K562 (cell line): ENCODE measurements around the gene CASD1. TPM values are rescaled to one million over a fixed set of nuclear protein-coding genes. Genes with fewer than 3 reads are reported as not detected.

Source experiments
- ATAC-seq: fragments of 200-7000 bp; cut with Tn5 transposase; 3 replicates; pipeline ENCODE4 v1.9.1; 2020; ENCODE audit warnings: moderate library complexity
- BruUV-seq: library from RNA; stranded (reverse); fragments of 400-500 nt; replicated peaks from 2 replicates; lab custom pipeline; 2021; lab: Mats Ljungman, UMichigan
- CTCF ChIA-PET: fragments of 300-600 bp; formaldehyde crosslinking; extraction: SDS; loops from one replicate; lab custom pipeline; 2021; ENCODE audit warnings: low intra/inter-chr PET ratio; lab: Yijun Ruan, JAX
- POLR2A ChIA-PET: fragments of 300-600, 350-650 bp; sonication (Branson Sonifier 250); formaldehyde crosslinking; extraction: SDS; loops from one replicate; lab custom pipeline; 2021; ENCODE audit warnings: antibody characterized with exemption, inconsistent platforms; lab: Yijun Ruan, JAX
- DNase-seq, 4 experiments: peaks; one replicate each; pipeline versions ENCODE4 v3.0.0 to v3.0.0-alpha.2; 2011 to 2018; ENCODE audit warnings: low spot score in 3 of 4, mixed read lengths in 3 of 4; ENCODE audit errors: extremely low read depth in 1 of 4
- FAIRE-seq: peaks from 2 replicates; lab custom pipeline; 2011; peaks lifted over from hg19 to GRCh38; lab: Jason Lieb, UNC
- H2AFZ ChIP-seq: 2 replicates; pipeline ENCODE4 v1.6.0; 2011; ENCODE audit warnings: low read depth, low read length, control low read depth, inconsistent platforms
- H3K27ac ChIP-seq: fragments of 200-600 bp; 3 replicates; pipeline ENCODE4 v1.8.0; 2011; ENCODE audit warnings: low read depth, mild to moderate bottlenecking, control low read depth, inconsistent platforms, low read length, moderate library complexity, mixed read lengths; ENCODE audit errors: extremely low read depth
- H3K27me3 ChIP-seq, 2 experiments: fragments of 300-600 bp in 1 of 2; 2 replicates in 1 of 2; 3 replicates in 1 of 2; pipeline versions ENCODE4 v1.6.0 to v1.8.0; 2011; ENCODE audit warnings: inconsistent platforms in 2 of 2, low read length in 2 of 2, mild to moderate bottlenecking in 1 of 2, mixed read lengths in 1 of 2, moderate library complexity in 1 of 2; ENCODE audit not compliant: control insufficient read depth in 2 of 2, insufficient read depth in 2 of 2
- H3K36me3 ChIP-seq: fragments of 300-600 bp; 3 replicates; pipeline ENCODE4 v1.8.0; 2011; ENCODE audit warnings: mild to moderate bottlenecking, low read length, inconsistent platforms; ENCODE audit not compliant: control insufficient read depth, insufficient read depth
- H3K4me1 ChIP-seq, 2 experiments: fragments of 200-600 bp in 1 of 2; replicated peaks in 1 of 2; 2 replicates in 1 of 2; 3 replicates in 1 of 2; pipeline versions ENCODE4 v1.5.1 to v1.8.0; 2011; ENCODE audit warnings: inconsistent platforms in 2 of 2, low read length in 2 of 2, mild to moderate bottlenecking in 1 of 2, mixed read lengths in 1 of 2, moderate library complexity in 1 of 2; ENCODE audit not compliant: control insufficient read depth in 2 of 2, insufficient read depth in 2 of 2
- H3K4me2 ChIP-seq: 2 replicates; pipeline ENCODE4 v1.6.1; 2011; ENCODE audit warnings: low read length, control low read depth, inconsistent platforms, mixed read lengths; ENCODE audit not compliant: insufficient read depth
- H3K4me3 ChIP-seq: fragments of 200-600 bp; sonication (generic), shearing (Covaris generic); 2 replicates; pipeline ENCODE4 v1.5.1; 2016; ENCODE audit warnings: control low read depth, inconsistent platforms
- H3K79me2 ChIP-seq: fragments of 200-600 bp; 3 replicates; pipeline ENCODE4 v1.8.0; 2011; ENCODE audit warnings: low read length, inconsistent platforms; ENCODE audit not compliant: control insufficient read depth, insufficient read depth
- H3K9ac ChIP-seq, 2 experiments: 2 replicates each; pipeline versions ENCODE4 v1.6.0 to v1.6.1; 2011; ENCODE audit warnings: low read depth in 2 of 2, low read length in 2 of 2, control low read depth in 1 of 2, inconsistent platforms in 1 of 2, mild to moderate bottlenecking in 1 of 2, mixed read lengths in 1 of 2; ENCODE audit not compliant: insufficient read depth in 1 of 2
- H3K9me1 ChIP-seq: one replicate; pipeline ENCODE4 v1.6.0; 2011; ENCODE audit warnings: inconsistent platforms, mild to moderate bottlenecking, low read length, moderate library complexity; ENCODE audit not compliant: control insufficient read depth, insufficient read depth
- H3K9me3 ChIP-seq: replicated peaks from 2 replicates; pipeline ENCODE4 v1.5.1; 2011; ENCODE audit warnings: low read depth, low read length, inconsistent platforms; ENCODE audit not compliant: control insufficient read depth, insufficient read depth
- H4K20me1 ChIP-seq: replicated peaks from 2 replicates; pipeline ENCODE4 v1.6.1; 2011; ENCODE audit warnings: low read length, inconsistent platforms, mixed read lengths; ENCODE audit not compliant: control insufficient read depth, insufficient read depth
- CHD1 ChIP-seq: fragments of 200-600 bp; sonication (generic); IDR thresholded peaks from one replicate; pipeline ENCODE4 v1.6.1; 2012; ENCODE audit warnings: mild to moderate bottlenecking, moderate library complexity, low read length, inconsistent platforms
- HNRNPUL1 ChIP-seq: fragments of 200-400 bp; formaldehyde crosslinking; IDR thresholded peaks from 2 replicates; pipeline ENCODE4 v1.6.1; 2017; ENCODE audit warnings: low read length
- KLF13 ChIP-seq: fragments of 450-650 bp; IDR thresholded peaks from 2 replicates; pipeline ENCODE4 v1.6.1; 2016; ENCODE audit warnings: missing genetic modification characterization, low read depth, mild to moderate bottlenecking, missing compliant biosample characterization, moderate library complexity, borderline replicate concordance
- MAX ChIP-seq: sonication (generic); formaldehyde crosslinking; IDR thresholded peaks from 2 replicates; pipeline ENCODE4 v1.9.0; 2022; ENCODE audit warnings: mild to moderate bottlenecking, missing genetic modification reagents
- MCM2 ChIP-seq: fragments of 450-650 bp; IDR thresholded peaks from 2 replicates; pipeline ENCODE4 v1.6.1; 2017; ENCODE audit warnings: low read depth, mild to moderate bottlenecking
- NCOA6 ChIP-seq: fragments of 450-650 bp; IDR thresholded peaks from 2 replicates; pipeline ENCODE4 v1.6.1; 2017; ENCODE audit warnings: mild to moderate bottlenecking
- RHOXF2B ChIP-seq: fragments of 250-450 bp; sonication (Bioruptor Pico); conservative IDR thresholded peaks from 2 replicates; pipeline ENCODE4 v1.5.1; 2021
- RNF219 ChIP-seq: fragments of 250-450 bp; sonication (Bioruptor Pico); IDR thresholded peaks from 2 replicates; pipeline ENCODE4 v1.5.0; 2022; ENCODE audit warnings: mild to moderate bottlenecking
- in situ Hi-C: fragments of 300-500 bp; cut with MboI; formaldehyde crosslinking; loops from 4 replicates; pipeline ENCODE4 v1.15.0; 2018; ENCODE audit warnings: inconsistent platforms, mixed read lengths
- intact Hi-C: fragments of 100-400 bp; cut with micrococcal nuclease; formaldehyde crosslinking; loops from 2 replicates; pipeline ENCODE4 v1.14.2; 2022
- polyA plus RNA-seq, 8 experiments: library from polyadenylated mRNA; depleted of rRNA in 4 of 8; stranded (reverse) in 5 of 8; unstranded in 3 of 8; fragments of >200 nt; fragmentation: Nextera tagmentation in 2 of 8; fragmentation: Illumina TruSeq in 1 of 8; extraction: Ambion mirVana in 2 of 8; extraction: Trizol in 1 of 8; gene quantifications; 2 replicates each; pipeline versions ENCODE4 v1.2.1 to v1.2.3, GENCODE V29; 2011 to 2014; ENCODE audit warnings: inconsistent platforms in 1 of 8, missing spikeins in 1 of 8
- total RNA-seq, 7 experiments: library from RNA; depleted of rRNA in 6 of 7; stranded (reverse); fragments of >200 nt in 6 of 7; fragmentation: Illumina TruSeq in 2 of 7; extraction: Trizol in 2 of 7; gene quantifications; 2 replicates each; pipeline versions ENCODE4 v1.2.1 to v1.2.3, GENCODE V29; 2011 to 2021; ENCODE audit warnings: low replicate concordance in 1 of 7
- TF ChIP-seq, protein P1 (sequence below): fragments of 200-800 bp; sonication (Bioruptor generic); IDR thresholded peaks from 2 replicates; pipeline ENCODE4 v1.6.1; 2016; ENCODE audit warnings: missing genetic modification characterization, missing compliant biosample characterization

CASD1 gene
- total and polyA plus RNA-seq, 9 of the 15 experiments (the other 6 are each of a cell fraction or from before 2014, with no cell fraction given) = 1.2 to 8.2 (median 4.8) TPM

DNA sequence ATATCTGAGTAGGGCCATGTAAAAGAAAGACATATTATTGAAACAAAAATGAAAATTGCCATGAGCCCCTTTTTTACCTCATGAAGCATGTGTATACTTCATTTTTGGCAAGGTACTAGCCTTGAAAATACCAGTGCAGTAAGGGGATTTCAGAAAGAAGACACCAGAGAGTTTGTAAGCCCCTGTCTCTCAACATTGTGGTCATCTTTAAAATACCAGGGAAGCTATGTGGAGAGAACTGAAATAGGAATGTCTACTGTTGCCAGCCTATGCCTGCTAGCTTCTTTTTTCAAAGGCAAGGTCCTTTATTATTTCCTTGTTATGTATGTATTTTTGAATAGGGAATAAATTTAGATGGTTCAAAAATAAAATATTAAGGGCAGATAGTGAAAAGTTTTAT lies 57.8 kb downstream of the CASD1 start:
- no peak overlapping the region for H3K4me2 ChIP-seq
- DNase-seq (no peak), ATAC-seq (no peak), FAIRE-seq (no peak)
- in situ Hi-C loops (no loop called here), intact Hi-C loops (no loop called here)
- H3K9ac ChIP-seq = no peak overlapping the region
- no TSS peak for BruUV-seq
- H3K9me1 ChIP-seq = no peaks in the 10 kb centered on the region
- H2AFZ ChIP-seq = no peak overlapping the region
- no peak for TF ChIP-seq HNRNPUL1
- TF ChIP-seq CHD1 = no peak
- no peak for TF ChIP-seq MCM2
- TF ChIP-seq KLF13 (tag) = no peak
- TF ChIP-seq RNF219 (CRISPR knock-in tag) = no peak
- TF ChIP-seq MAX (CRISPR knock-in tag) = no peak
- TF ChIP-seq RHOXF2B (CRISPR knock-in tag) = no peak
- TF ChIP-seq, protein P1, sequence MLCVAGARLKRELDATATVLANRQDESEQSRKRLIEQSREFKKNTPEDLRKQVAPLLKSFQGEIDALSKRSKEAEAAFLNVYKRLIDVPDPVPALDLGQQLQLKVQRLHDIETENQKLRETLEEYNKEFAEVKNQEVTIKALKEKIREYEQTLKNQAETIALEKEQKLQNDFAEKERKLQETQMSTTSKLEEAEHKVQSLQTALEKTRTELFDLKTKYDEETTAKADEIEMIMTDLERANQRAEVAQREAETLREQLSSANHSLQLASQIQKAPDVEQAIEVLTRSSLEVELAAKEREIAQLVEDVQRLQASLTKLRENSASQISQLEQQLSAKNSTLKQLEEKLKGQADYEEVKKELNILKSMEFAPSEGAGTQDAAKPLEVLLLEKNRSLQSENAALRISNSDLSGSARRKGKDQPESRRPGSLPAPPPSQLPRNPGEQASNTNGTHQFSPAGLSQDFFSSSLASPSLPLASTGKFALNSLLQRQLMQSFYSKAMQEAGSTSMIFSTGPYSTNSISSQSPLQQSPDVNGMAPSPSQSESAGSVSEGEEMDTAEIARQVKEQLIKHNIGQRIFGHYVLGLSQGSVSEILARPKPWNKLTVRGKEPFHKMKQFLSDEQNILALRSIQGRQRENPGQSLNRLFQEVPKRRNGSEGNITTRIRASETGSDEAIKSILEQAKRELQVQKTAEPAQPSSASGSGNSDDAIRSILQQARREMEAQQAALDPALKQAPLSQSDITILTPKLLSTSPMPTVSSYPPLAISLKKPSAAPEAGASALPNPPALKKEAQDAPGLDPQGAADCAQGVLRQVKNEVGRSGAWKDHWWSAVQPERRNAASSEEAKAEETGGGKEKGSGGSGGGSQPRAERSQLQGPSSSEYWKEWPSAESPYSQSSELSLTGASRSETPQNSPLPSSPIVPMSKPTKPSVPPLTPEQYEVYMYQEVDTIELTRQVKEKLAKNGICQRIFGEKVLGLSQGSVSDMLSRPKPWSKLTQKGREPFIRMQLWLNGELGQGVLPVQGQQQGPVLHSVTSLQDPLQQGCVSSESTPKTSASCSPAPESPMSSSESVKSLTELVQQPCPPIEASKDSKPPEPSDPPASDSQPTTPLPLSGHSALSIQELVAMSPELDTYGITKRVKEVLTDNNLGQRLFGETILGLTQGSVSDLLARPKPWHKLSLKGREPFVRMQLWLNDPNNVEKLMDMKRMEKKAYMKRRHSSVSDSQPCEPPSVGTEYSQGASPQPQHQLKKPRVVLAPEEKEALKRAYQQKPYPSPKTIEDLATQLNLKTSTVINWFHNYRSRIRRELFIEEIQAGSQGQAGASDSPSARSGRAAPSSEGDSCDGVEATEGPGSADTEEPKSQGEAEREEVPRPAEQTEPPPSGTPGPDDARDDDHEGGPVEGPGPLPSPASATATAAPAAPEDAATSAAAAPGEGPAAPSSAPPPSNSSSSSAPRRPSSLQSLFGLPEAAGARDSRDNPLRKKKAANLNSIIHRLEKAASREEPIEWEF (CRISPR knock-in tag) = no peak
- no peak for TF ChIP-seq NCOA6
- H3K27ac ChIP-seq = no peak overlapping the region
- no peaks in the 10 kb centered on the region for H3K79me2 ChIP-seq
- H3K4me1 ChIP-seq = no peaks in the 10 kb centered on the region
- no peak overlapping the region for H3K4me3 ChIP-seq
- no peaks in the 10 kb centered on the region for H3K9me3 ChIP-seq
- no peaks in the 10 kb centered on the region for H3K36me3 ChIP-seq
- ChIA-PET CTCF (no interaction called here), POLR2A (no interaction called here)
- no peaks in the 10 kb centered on the region for H4K20me1 ChIP-seq
- no peaks in the 10 kb centered on the region for H3K27me3 ChIP-seq
